MCF 10A (cell line): ENCODE measurements around the gene LSM12. TPM values are rescaled to one million over a fixed set of nuclear protein-coding genes. Genes with fewer than 3 reads are reported as not detected.
"Not testable (repeated sequence)": the region's sequence is repeated elsewhere in the genome, so short reads cannot be mapped to it uniquely, and the experiment has no call there.

Source experiments
- BruUV-seq: library from RNA; stranded (reverse); fragments of 400-500 nt; replicated peaks from 2 replicates; lab custom pipeline; 2021; lab: Mats Ljungman, UMichigan
- CTCF ChIA-PET: fragments of 300-600 bp; sonication (Branson Sonifier 250); formaldehyde crosslinking; extraction: SDS; loops from one replicate; lab custom pipeline; 2021; ENCODE audit warnings: antibody characterized with exemption, inconsistent platforms; lab: Yijun Ruan, JAX
- POLR2A ChIA-PET: fragments of 300-600, 350-650 bp; sonication (Branson Sonifier 250); formaldehyde crosslinking; extraction: SDS; loops from one replicate; lab custom pipeline; 2020; ENCODE audit warnings: antibody characterized with exemption, inconsistent platforms; lab: Yijun Ruan, JAX
- DNase-seq: peaks from one replicate; pipeline ENCODE4 v3.0.0-alpha.2; 2018; ENCODE audit not compliant: unreplicated experiment
- H3K27ac Mint-ChIP-seq: one replicate; pipeline ENCODE4 v1.8.0; 2022; ENCODE audit warnings: mild to moderate bottlenecking, low read depth, mixed read lengths; ENCODE audit not compliant: unreplicated experiment
- H3K27me3 Mint-ChIP-seq: one replicate; pipeline ENCODE4 v1.8.0; 2022; ENCODE audit warnings: mixed read lengths; ENCODE audit not compliant: insufficient read depth, unreplicated experiment
- H3K36me3 Mint-ChIP-seq: one replicate; pipeline ENCODE4 v1.8.0; 2022; ENCODE audit warnings: mild to moderate bottlenecking, moderate library complexity, mixed read lengths; ENCODE audit not compliant: insufficient read depth, unreplicated experiment
- H3K4me1 Mint-ChIP-seq: one replicate; pipeline ENCODE4 v1.8.0; 2022; ENCODE audit warnings: mixed read lengths; ENCODE audit not compliant: insufficient read depth, unreplicated experiment
- H3K4me3 Mint-ChIP-seq: one replicate; pipeline ENCODE4 v1.8.0; 2022; ENCODE audit warnings: mild to moderate bottlenecking, moderate library complexity, mixed read lengths; ENCODE audit not compliant: unreplicated experiment
- H3K9me3 Mint-ChIP-seq: one replicate; pipeline ENCODE4 v1.8.0; 2022; ENCODE audit warnings: mixed read lengths; ENCODE audit not compliant: unreplicated experiment
- intact Hi-C: fragments of 100-400 bp; cut with micrococcal nuclease; formaldehyde crosslinking; loops from 2 replicates; pipeline ENCODE4 v1.14.1; 2022
- total RNA-seq: library from RNA; stranded (reverse); gene quantifications from 2 replicates; pipeline ENCODE4 v1.2.3, GENCODE V29; 2022
- TF ChIP-seq, protein P1 (sequence below): fragments of 200-600 bp; IDR thresholded peaks from one replicate; pipeline ENCODE4 v1.8.0; 2022; ENCODE audit warnings: antibody characterized with exemption, mild to moderate bottlenecking; ENCODE audit not compliant: unreplicated experiment

The LSM12 gene
- total RNA-seq, 1 experiment from 2014 or later, result 101 TPM

DNA sequence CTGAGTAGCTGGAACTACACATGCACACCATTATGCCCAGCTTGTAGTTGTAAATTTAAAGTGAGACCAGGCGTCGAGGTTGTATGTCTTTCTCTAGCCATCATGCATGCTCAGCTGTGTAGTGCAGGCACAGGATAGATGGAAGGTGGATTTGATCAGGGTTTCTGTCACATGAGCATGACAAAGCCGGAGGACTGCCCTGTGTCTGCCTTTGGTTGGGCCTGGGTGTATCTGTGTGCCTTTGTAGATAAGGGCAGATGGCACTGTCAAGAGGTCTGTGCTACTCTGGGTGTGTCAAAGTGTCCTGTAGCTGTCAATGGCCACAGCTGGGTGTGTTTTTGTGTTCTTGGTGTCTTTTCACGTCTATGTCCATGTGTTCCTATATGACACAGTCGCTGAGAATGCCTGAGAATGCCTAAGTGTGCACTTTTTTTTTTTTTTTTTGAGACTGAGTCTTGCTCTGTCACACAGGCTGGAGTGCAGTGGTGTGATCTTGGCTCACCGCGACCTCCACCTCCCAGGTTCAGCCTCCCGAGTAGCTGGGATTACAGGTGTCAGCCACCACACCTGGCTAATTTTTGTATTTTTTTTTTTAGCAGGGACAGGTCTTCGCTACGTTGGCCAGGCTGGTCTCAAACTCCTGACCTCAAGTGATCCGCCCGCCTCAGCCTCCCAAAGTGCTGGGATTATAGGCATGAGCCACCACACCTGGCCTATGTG lies 66.2 kb downstream of the LSM12 start:
- BruUV-seq, result no TSS peak
- Mint-ChIP-seq H3K27me3 (no peaks in the 10 kb centered on the region), H3K4me3 (no peak overlapping the region), H3K36me3 (peaks cover 5% of the 10 kb centered on the region), H3K9me3 (no peaks in the 10 kb centered on the region), H3K27ac (no peak overlapping the region), H3K4me1 (peaks cover 14% of the 10 kb centered on the region)
- no peak for DNase-seq
- TF ChIP-seq, protein P1, sequence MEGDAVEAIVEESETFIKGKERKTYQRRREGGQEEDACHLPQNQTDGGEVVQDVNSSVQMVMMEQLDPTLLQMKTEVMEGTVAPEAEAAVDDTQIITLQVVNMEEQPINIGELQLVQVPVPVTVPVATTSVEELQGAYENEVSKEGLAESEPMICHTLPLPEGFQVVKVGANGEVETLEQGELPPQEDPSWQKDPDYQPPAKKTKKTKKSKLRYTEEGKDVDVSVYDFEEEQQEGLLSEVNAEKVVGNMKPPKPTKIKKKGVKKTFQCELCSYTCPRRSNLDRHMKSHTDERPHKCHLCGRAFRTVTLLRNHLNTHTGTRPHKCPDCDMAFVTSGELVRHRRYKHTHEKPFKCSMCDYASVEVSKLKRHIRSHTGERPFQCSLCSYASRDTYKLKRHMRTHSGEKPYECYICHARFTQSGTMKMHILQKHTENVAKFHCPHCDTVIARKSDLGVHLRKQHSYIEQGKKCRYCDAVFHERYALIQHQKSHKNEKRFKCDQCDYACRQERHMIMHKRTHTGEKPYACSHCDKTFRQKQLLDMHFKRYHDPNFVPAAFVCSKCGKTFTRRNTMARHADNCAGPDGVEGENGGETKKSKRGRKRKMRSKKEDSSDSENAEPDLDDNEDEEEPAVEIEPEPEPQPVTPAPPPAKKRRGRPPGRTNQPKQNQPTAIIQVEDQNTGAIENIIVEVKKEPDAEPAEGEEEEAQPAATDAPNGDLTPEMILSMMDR, result no peak
- ChIA-PET CTCF (interaction anchor here (0.5 to 7.3 kb wide), 3 partner anchors 56 to 144 kb away, joined by 3 to 82 read pairs (median 3); partner anchors contain the start of gene PPY), POLR2A (no interaction called here)
- intact Hi-C loops, result no loop called here

DNA sequence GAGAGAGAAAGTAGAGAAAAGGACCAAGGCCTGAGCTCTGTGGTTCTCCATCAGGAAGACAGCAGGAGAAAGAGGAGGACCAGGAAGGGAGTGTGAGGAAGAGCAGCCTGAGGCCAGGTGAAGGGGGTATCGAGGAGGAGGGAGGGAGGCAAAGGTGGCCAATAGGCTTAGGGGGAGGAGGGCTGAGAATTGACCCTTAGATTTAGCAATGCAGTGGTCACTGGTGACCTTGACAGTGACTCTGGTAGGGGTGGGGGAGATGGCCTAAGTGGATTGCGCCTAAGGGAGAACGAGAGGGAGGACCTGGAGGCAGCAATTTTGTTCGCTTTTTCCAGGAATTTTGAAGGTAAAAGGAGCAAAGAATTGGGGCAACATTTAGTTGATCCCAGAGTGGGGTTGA lies 67.4 kb downstream of the LSM12 start:
- H3K27ac Mint-ChIP-seq, result no peak overlapping the region
- peaks cover 14% of the 10 kb centered on the region for H3K4me1 Mint-ChIP-seq
- intact Hi-C loops, result no loop called here
- no TSS peak for BruUV-seq
- TF ChIP-seq, protein P1, result no peak
- no peak overlapping the region for H3K4me3 Mint-ChIP-seq
- no peaks in the 10 kb centered on the region for H3K27me3 Mint-ChIP-seq
- ChIA-PET POLR2A (interaction anchor here (0.6 kb wide), 2 partner anchors 11 to 377 kb away, joined by 3 to 4 read pairs; no protein-coding TSS in a partner anchor), CTCF (interaction anchor here (0.6 to 7.3 kb wide), 3 partner anchors 55 to 181 kb away, joined by 4 to 82 read pairs (median 49); partner anchors contain the start of gene PPY)
- DNase-seq, result no peak
- peaks cover 5% of the 10 kb centered on the region for H3K36me3 Mint-ChIP-seq
- H3K9me3 Mint-ChIP-seq, result no peaks in the 10 kb centered on the region

DNA sequence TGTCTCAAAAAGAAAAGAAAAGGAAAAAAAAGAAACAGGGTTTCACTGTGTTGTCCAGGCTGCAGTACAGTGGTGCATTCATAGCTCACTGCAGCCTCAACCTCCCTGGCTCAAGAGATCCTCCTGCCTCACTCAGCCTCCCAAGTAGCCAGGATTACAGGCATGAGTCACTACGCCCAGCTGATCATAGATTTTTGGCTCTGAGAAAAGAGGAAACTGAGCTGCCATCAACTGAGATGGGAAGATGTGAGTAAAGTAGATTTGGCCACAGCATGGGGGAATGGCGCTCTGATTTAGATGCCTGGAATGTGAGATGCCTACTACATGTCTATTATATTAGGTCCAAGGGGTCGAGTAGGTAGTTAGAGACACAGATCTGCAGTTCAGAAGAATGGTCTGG lies 67.9 kb downstream of the LSM12 start:
- Mint-ChIP-seq H3K36me3 (peaks cover 5% of the 10 kb centered on the region), H3K9me3 (no peaks in the 10 kb centered on the region), H3K27me3 (no peaks in the 10 kb centered on the region), H3K4me1 (peaks cover 14% of the 10 kb centered on the region), H3K27ac (no peak overlapping the region), H3K4me3 (no peak overlapping the region)
- ChIA-PET POLR2A (interaction anchor here (0.6 kb wide), 1 partner anchor 10 kb away, joined by 3 read pairs; no protein-coding TSS in a partner anchor), CTCF (interaction anchor here (0.7 to 7.3 kb wide), 4 partner anchors 9 to 121 kb away, joined by 3 to 82 read pairs (median 26); partner anchors contain the start of gene PPY)
- intact Hi-C loops, result no loop called here
- no TSS peak for BruUV-seq
- TF ChIP-seq, protein P1, result no peak
- DNase-seq, result peak; percentile 48

DNA sequence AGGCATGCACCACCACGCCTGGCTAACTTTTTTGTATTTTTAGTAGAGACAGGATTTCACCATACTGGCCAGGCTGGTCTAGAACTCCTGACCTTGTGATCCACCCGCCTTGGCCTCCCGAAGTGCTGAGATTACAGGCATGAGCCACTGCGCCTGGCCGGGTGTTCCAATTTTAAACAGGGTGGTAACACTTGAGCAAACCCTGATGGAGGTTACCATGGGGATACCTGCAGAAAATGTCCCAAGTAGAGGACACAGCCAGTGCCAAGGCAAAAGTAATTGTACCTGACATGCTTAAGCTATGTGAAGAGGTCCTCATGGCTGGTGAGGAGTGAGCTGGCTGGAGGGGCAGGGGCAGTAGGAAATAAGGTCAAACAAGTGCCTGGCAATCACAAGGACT lies 69.3 kb downstream of the LSM12 start:
- CTCF ChIA-PET, result interaction anchor here (0.8 to 7.3 kb wide), 6 partner anchors 9 to 207 kb away, joined by 3 to 82 read pairs (median 5); partner anchors contain the start of gene PPY
- BruUV-seq, H3K36me3 Mint-ChIP-seq, intact Hi-C loops, H3K9me3 Mint-ChIP-seq, H3K4me3 Mint-ChIP-seq, H3K27me3 Mint-ChIP-seq, H3K27ac Mint-ChIP-seq, DNase-seq: not testable (repeated sequence)
- POLR2A ChIA-PET, result interaction anchor here (0.7 kb wide), 1 partner anchor 18 kb away, joined by 3 read pairs; the partner anchor contains the start of gene TMEM101
- H3K4me1 Mint-ChIP-seq, result peaks cover 14% of the 10 kb centered on the region
